Breast epithelium (tissue), 4 donors: ENCODE measurements around the gene KDM3B. TPM values are rescaled to one million over a fixed set of nuclear protein-coding genes. Genes with fewer than 3 reads are reported as not detected.

ENCODE experiments used
- DNase-seq, 2 donors: peaks; one replicate each; pipeline ENCODE4 v3.0.0-alpha.2; 2019; ENCODE audit warnings: low spot score in 2 of 2
- H3K27ac ChIP-seq, 2 donors: fragments of 200-600 bp; sonication (generic) in 1 of 2; one replicate each; pipeline ENCODE4 v1.5.1; 2016 to 2019; ENCODE audit warnings: mild to moderate bottlenecking in 1 of 2
- H3K27me3 ChIP-seq, 2 donors: fragments of 200-600 bp; sonication (generic) in 1 of 2; one replicate each; pipeline versions ENCODE4 v1.5.1 to v1.6.0; 2017 to 2019; ENCODE audit warnings: control low read depth in 1 of 2, mild to moderate bottlenecking in 1 of 2
- H3K36me3 ChIP-seq: fragments of 200-600 bp; one replicate; pipeline ENCODE4 v1.5.1; 2019
- H3K4me1 ChIP-seq, 2 donors: fragments of 200-600 bp; sonication (generic); one replicate each; pipeline ENCODE4 v1.5.1; 2016 to 2019; ENCODE audit warnings: control low read depth in 1 of 2
- H3K4me3 ChIP-seq, 3 donors: fragments of 200-600 bp; sonication (generic); 1 replicate in 2 of 3; 2 replicates in 1 of 3; pipeline ENCODE4 v1.5.1; 2016 to 2019; ENCODE audit warnings: mild to moderate bottlenecking in 3 of 3, moderate library complexity in 2 of 3
- H3K9me3 ChIP-seq, 2 donors: fragments of 200-600 bp; sonication (generic) in 1 of 2; one replicate each; pipeline ENCODE4 v1.5.1; 2016 to 2019; ENCODE audit warnings: control low read depth in 1 of 2
- POLR2A ChIP-seq: fragments of 450-650 bp; IDR thresholded peaks from one replicate; pipeline ENCODE4 v1.6.1; 2016; ENCODE audit warnings: antibody characterized with exemption, mild to moderate bottlenecking, moderate library complexity
- POLR2AphosphoS5 ChIP-seq, 3 donors: sonication (generic); formaldehyde crosslinking; IDR thresholded peaks; one replicate each; pipeline ENCODE4 v1.6.1; 2017; ENCODE audit warnings: antibody characterized with exemption in 3 of 3
- intact Hi-C: fragments of 100-400 bp; cut with DNase I; formaldehyde crosslinking; loops from one replicate; pipeline ENCODE4 v1.15.1; 2023; ENCODE audit warnings: low total_unique reads
- total RNA-seq, 3 donors: library from RNA; depleted of rRNA; stranded (reverse); fragments of >200 nt; gene quantifications; one replicate each; pipeline ENCODE4 v1.1.0, GENCODE V29; 2016
- TF ChIP-seq, protein P1 (sequence below), 3 donors: fragments of 450-650 bp; IDR thresholded peaks; one replicate each; pipeline ENCODE4 v1.5.1; 2016 to 2017; ENCODE audit warnings: antibody characterized with exemption in 3 of 3, mild to moderate bottlenecking in 3 of 3, moderate library complexity in 3 of 3

Gene KDM3B
- total RNA-seq, 3 donors from 2014 or later = 61.3 to 85.0 (median 66.5) TPM

GRCh38 chr5:138359621-138360020, 7.1 kb downstream of the KDM3B start:
- Histone ChIP-seq H3K36me3 (no peaks in the 10 kb centered on the region), H3K27me3 (no peaks in the 10 kb centered on the region), H3K9me3 (no peaks in the 10 kb centered on the region), H3K4me3 (no peak overlapping the region), H3K27ac (no peak overlapping the region), H3K4me1 (peaks cover 0 to 6% of the 10 kb centered on the region in 2 donors)
- intact Hi-C loops = no loop called here
- TF ChIP-seq, protein P1, sequence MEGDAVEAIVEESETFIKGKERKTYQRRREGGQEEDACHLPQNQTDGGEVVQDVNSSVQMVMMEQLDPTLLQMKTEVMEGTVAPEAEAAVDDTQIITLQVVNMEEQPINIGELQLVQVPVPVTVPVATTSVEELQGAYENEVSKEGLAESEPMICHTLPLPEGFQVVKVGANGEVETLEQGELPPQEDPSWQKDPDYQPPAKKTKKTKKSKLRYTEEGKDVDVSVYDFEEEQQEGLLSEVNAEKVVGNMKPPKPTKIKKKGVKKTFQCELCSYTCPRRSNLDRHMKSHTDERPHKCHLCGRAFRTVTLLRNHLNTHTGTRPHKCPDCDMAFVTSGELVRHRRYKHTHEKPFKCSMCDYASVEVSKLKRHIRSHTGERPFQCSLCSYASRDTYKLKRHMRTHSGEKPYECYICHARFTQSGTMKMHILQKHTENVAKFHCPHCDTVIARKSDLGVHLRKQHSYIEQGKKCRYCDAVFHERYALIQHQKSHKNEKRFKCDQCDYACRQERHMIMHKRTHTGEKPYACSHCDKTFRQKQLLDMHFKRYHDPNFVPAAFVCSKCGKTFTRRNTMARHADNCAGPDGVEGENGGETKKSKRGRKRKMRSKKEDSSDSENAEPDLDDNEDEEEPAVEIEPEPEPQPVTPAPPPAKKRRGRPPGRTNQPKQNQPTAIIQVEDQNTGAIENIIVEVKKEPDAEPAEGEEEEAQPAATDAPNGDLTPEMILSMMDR (IDR thresholded peaks at IDR 0.05) = no peak
- TF ChIP-seq POLR2AphosphoS5 (IDR thresholded peaks at IDR 0.05) = no peak
- TF ChIP-seq POLR2A = no peak
- no peak for DNase-seq

DNA sequence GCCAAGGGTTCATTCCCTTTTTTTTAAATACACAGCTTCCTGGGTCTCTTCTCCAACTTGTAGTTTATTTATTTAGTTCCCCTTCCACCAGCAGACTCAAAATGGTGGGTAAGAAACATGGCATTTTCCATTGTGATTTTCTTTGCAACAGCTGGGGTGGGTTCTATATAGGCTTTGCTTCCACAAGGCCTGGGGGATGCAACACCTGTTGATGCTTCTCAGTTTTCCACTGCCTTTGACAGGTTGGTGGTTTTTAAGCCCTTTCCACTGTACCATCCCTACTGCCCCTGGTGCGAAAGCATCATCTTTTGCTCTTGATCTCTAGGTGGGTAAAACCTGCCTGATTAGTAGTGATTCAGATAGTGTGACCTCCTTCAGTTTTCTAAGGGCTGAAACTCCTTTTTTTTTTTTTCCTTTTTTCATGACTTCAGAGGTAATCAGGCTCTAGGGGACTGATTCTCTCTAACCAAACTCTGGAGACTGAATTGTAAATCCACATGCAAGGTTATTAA, 8.5 kb downstream of the KDM3B start:
- Histone ChIP-seq H3K4me1 (peaks cover 0 to 3% of the 10 kb centered on the region in 2 donors), H3K36me3 (no peaks in the 10 kb centered on the region), H3K4me3 (no peak overlapping the region), H3K27ac (no peak overlapping the region), H3K27me3 (no peaks in the 10 kb centered on the region), H3K9me3 (no peaks in the 10 kb centered on the region)
- TF ChIP-seq, protein P1 (IDR thresholded peaks at IDR 0.05) = no peak
- TF ChIP-seq POLR2A = no peak
- no peak for TF ChIP-seq POLR2AphosphoS5 (IDR thresholded peaks at IDR 0.05)
- intact Hi-C loops = no loop called here
- no peak for DNase-seq

GRCh38 chr5:138364576-138364975, 12.1 kb downstream of the KDM3B start:
- intact Hi-C loops = no loop called here
- no peak for TF ChIP-seq POLR2A
- TF ChIP-seq POLR2AphosphoS5 (IDR thresholded peaks at IDR 0.05) = no peak
- TF ChIP-seq, protein P1 (IDR thresholded peaks at IDR 0.05) = no peak
- H3K36me3 ChIP-seq = no peaks in the 10 kb centered on the region
- DNase-seq = no peak
- H3K27me3 ChIP-seq = no peaks in the 10 kb centered on the region
- no peaks in the 10 kb centered on the region for H3K4me1 ChIP-seq
- H3K4me3 ChIP-seq = no peak overlapping the region
- H3K9me3 ChIP-seq = no peaks in the 10 kb centered on the region
- no peak overlapping the region for H3K27ac ChIP-seq

GRCh38 chr5:138366632-138367382, 14.3 kb downstream of the KDM3B start:
- DNase-seq = no peak
- no peaks in the 10 kb centered on the region for H3K9me3 ChIP-seq
- H3K4me3 ChIP-seq = no peak overlapping the region
- H3K27me3 ChIP-seq = no peaks in the 10 kb centered on the region
- H3K27ac ChIP-seq = peak overlapping the region; percentile 33 to 38
- H3K36me3 ChIP-seq = no peaks in the 10 kb centered on the region
- H3K4me1 ChIP-seq = no peaks in the 10 kb centered on the region
- intact Hi-C loops = no loop called here
- TF ChIP-seq POLR2A (no peak), POLR2AphosphoS5 (IDR thresholded peaks at IDR 0.05) (no peak)
- TF ChIP-seq, protein P1 (IDR thresholded peaks at IDR 0.05) = no peak

DNA sequence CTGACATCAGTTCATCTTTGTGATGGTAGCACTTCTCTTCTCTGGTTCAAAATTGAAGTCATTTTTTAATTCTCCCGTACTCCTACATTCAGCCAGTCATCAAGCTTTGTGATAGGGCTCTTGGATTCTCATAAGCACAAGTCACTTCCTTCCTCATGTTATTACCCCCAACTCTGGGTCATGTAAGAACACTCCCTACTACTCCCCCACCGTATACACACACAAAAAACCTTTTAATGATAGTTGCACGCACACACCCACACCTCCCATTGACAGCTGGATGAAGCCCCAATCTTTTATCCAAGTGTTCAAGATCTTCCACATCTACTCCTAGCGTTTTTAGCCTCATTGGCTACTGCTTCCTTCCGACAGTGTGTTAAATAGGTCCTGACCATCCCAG, 16.8 kb downstream of the KDM3B start:
- no peak overlapping the region for H3K4me3 ChIP-seq
- H3K36me3 ChIP-seq = no peaks in the 10 kb centered on the region
- H3K27me3 ChIP-seq = no peaks in the 10 kb centered on the region
- no peaks in the 10 kb centered on the region for H3K9me3 ChIP-seq
- H3K4me1 ChIP-seq = no peaks in the 10 kb centered on the region
- H3K27ac ChIP-seq = no peak overlapping the region
- DNase-seq = no peak
- TF ChIP-seq, protein P1 (IDR thresholded peaks at IDR 0.05) = no peak
- TF ChIP-seq POLR2AphosphoS5 (IDR thresholded peaks at IDR 0.05) = no peak
- TF ChIP-seq POLR2A = no peak
- intact Hi-C loops = no loop called here
